NK-92 treated with Interleukin-12 subunit alpha and Interleukin-12 subunit beta, amount 100 ng/mL, for 24 hours (cell line): Measurements from ENCODE around the gene ATAD3C.
"Not testable (repeated sequence)": the region's sequence is repeated elsewhere in the genome, so short reads cannot be mapped to it uniquely, and the experiment has no call there.

Experiments
- DNase-seq: peaks from one replicate; lab custom pipeline; 2025; lab: John Stamatoyannopoulos, UW

Gene ATAD3C

GRCh38 chr1:1418464-1419362 is 30.8 kb upstream of the ATAD3C start:
- no peak for DNase-seq

DNA sequence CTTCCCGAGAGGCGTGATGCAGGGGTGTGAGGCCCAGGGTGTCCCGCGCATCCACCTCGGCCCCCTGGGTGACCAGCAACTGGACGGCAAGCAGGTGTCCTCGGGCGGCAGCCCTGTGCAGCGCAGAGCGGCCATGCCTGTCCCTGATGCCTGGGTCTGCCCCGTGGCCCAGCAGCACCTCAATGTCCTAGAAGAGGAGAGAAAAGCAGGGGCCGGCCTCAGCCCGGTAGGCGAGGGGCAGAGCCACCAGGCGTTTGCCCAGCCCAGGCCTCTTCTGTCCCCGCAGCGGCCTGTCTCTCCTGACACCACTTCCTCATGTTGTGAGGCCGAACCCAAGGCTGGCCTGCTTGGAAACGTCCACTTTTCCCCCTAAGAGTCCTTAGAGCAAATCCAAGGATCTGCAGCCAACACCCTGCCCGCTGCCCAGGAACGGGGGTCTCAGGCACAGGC is 30.1 kb upstream of the ATAD3C start:
- DNase-seq, result no peak

DNA sequence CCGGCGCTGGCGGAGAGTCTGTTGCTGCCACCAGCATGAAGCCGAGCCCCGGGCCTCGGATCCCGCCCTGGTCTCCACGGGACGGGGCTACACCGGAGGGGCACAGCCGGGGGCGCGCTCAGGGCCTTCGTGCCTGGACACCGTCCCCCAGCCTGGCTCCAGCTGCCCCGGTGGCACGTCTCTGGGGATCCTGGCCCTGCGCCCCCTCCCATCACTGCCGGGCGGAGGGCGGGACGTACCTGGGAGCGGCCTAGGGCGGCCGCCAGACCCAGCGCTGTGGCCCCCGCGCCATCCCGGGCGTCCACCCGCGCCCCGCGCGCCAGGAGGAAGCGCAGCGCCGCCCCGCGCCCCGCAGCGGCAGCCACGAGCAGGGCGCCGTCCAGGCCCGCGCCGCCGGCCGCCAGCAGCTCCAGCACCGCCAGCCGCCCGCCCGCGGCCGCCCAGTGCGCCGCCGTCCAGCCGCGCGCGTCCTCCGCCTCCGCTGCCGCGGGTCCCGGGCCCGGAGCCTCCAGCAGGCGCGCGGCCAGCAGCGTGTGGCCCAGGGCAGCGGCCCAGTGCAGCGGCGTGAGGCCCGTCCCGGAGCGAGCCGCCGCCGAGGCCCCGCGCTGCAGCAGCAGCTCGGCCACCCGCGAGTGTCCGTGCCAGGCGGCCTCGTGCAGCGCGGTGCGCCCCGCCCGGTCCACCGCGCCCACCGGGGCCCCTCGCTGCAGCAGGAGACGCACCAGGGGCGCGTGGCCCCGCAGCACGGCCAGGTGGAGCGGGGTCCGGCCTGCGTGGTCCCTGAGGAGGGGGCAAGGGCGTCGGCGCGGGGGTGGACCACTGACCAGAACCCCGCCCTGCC is 29.5 kb upstream of the ATAD3C start:
- no peak for DNase-seq

GRCh38 chr1:1420654-1421141 is 28.8 kb upstream of the ATAD3C start:
- no peak for DNase-seq

DNA sequence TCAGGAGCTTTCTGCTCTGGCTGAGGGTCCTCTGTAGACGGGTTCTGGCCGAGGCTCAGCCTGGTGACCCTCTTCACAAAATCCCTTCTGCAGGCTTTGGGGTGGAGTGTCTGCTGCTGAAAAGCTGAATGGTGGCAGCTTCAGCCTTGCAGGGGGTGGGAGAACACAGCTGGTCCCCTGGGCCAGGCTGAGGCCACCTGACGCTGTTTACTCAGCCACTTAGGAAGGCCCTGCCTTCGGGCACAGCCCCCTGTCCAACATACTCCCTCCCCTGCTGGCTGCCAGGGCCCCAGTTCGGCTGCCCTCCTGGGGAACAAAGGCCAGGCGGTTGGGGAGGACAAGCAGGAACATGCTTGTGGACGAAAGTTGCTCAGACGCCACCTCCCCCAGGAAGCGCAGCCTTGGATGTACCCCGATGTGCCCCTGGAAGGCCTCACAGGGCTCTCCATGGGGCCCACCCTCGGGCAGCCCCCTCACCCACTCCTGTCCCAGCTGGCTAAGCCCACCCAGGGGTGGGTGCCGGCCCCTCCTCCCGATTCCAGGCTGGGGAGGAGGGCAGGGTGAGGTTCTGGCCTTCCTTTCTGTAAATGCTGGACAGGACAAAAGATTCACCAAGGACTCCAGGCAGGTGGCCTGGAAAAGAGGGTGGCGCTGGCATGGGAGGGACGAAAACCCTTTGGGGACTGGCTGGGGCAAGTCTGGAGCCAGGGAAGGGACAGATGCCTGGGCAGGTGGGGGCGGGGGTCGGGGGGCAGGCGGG is 28.2 kb upstream of the ATAD3C start, which contains the start of gene ANKRD65:
Gene ANKRD65 (minus strand): TSS at position 130 of the 760 bp plus-strand sequence. CDS start 271 bp downstream, outside the sequence.
- no peak for DNase-seq

DNA sequence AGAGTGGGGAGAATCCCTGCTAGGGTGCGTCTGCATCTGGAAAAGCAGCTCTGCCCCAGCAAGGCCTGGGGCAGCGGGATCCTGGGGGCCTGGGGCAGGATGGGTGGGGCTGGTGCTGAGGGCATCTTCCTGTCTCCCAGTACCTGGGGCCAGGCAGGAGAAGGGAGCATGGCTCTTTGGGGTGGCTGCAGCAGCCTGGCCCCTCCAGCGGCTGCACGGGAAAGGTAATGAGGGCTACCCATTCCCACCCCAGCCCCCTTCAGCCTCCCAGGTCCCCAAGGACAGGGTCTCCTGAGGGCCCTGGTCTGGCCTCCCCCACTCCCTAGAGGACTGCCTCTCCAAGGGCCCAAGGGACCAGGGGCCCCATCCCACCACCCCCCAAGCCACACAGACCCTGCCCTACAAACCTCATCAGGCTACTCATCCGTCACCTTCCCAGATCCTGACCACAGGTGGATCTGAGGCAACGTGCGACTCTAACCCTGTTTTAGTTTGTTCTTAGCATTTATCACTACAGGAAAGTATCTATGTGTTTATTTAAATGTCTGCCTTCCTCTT is 27.5 kb upstream of the ATAD3C start:
- DNase-seq, result no peak

- DNase-seq, result no peak
Observed at GRCh38 chr1:1422465-1423244, 26.8 kb upstream of the ATAD3C start.

DNA sequence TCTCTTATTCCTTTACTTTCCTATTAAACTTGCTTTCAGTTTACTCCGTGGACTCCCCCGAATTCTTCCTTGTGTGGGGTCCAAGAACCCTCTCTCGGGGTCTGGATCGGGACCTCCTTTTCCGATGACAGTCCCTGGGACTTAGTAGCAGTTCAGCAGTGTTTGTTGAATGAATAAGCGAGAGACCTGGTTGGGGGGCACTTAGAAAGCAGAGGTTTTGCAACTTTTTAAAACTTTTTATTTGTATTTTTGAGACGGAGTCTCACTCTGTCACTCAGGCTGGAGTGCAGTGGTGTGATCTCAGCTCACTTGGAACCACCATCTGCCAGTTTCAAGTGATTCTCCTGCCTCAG is 26.3 kb upstream of the ATAD3C start:
- no peak for DNase-seq

DNA sequence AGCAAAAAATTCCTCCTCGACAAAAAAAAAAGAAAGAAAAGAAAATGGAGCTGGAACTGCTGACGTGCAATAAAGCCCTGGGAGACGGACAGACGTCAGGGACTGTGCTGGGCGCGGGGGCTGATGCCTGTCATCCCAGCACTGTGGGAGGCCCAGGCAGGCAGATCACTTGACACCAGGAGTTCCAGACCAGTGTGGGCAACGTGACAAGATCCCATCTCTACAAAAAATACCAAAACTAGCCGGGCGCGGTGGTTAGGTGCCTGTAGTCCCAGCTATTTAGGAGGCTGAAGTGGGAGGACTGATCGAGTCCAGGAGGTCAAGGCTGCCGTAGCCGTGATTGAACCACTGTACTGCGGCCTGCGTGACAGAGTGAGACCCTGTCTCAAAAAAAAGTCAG is 24.8 kb upstream of the ATAD3C start:
- DNase-seq, result no peak

DNA sequence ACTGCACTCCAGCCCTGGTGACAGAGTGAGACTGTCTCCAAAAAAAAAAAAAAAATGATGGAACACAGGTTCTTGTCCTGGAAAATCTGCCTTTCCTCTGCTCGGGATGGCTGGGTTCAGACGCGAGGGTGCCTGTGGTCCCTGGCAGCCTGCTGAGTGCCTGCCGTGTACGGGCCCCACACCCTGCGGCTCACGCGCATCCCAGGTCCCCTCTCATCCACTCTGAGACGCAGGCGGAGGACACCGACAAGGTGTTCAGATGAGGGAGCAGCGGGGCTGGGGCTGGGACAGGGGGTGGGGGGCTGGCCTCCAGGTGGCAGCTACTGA is 24.1 kb upstream of the ATAD3C start:
- no peak for DNase-seq

GRCh38 chr1:1425753-1426495 is 23.6 kb upstream of the ATAD3C start:
- DNase-seq, result no peak

DNA sequence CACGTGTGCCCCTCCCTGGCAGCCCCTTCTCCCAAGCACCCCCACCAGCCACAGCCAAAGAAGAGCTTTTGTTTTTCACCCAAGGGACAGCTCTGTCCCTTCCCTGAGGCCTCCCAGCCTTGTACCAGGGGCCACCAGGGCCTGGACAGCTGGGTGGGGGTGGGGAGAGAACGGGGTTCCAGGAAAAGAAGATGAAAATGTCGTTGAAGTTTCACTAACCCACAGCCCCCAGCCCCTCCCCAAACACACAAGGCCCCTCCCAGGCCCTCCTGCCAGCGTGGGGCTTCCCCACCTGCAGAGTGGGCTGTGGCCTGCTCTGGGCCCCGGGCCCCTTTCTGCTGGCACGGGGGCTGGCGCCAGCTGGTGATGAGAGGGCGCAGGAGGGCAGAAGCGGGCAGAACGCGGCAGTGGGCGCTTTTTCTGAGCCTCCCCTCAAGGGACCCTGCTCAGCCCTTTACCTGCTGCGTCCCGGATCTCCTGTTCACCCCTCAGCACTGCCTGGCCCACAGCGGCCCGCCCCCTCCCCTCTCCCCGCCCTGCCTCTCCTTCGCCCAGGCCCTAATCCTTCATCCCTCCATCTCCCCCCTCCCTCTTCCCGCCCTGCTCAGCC is 22.9 kb upstream of the ATAD3C start:
- DNase-seq, result no peak

DNA sequence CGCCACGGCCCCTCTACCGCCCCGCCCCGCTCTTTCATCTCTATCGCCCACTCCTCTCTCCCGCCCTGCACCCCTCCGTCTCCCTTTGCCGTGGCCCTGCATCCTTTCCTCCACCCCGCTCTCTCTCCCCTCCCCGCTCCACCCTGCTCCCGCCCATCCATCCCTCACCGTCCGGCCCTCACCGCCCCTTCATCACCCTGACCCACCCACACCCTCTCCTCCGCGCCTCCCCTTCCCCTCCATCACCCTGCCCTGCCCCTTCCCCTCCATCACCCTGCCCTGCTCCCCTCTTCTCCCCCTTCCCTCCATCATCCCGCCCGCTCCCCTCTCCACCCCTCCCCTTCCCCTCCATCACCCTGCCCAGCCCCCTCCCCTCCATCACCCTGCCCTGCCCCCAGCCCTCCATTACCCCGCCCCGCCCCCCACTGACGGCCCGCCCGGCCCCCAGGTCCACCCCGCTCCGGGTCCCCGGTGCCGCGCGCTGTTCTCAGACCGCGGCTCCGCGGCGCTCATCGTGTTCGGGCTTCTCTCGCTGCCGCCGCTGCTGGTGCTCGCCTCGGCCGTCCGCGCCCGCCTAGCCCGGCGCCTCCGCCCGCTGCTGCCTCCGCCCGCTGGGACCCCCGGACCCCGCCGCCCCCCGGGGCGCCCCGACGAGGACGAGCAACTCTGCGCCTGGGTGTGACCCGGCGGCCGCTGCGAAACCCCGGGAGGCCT is 22.2 kb upstream of the ATAD3C start:
- no peak for DNase-seq

DNA sequence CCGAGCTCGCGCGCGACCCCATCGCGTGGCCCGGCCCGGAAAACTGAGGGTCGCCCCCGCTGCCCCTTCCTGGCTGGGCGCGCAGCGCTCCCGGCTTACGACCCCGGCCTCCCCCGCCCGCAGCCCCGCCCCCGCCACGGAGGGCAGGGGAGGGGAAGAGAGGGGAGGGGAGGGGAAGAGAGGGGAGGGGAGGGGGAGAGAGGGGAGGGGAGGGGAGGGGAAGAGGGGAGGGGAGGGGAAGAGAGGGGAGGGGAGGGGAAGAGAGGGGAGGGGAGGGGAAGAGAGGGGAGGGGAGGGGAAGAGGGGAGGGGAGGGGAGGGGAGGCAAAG is 21.7 kb upstream of the ATAD3C start:
- no peak for DNase-seq

- no peak for DNase-seq
Observed at GRCh38 chr1:1428174-1428573, 21.3 kb upstream of the ATAD3C start.

GRCh38 chr1:1428967-1429366 is 20.5 kb upstream of the ATAD3C start:
- DNase-seq, result not testable (repeated sequence)

- DNase-seq, result no peak
Observed at GRCh38 chr1:1429671-1430073, 19.8 kb upstream of the ATAD3C start.

DNA sequence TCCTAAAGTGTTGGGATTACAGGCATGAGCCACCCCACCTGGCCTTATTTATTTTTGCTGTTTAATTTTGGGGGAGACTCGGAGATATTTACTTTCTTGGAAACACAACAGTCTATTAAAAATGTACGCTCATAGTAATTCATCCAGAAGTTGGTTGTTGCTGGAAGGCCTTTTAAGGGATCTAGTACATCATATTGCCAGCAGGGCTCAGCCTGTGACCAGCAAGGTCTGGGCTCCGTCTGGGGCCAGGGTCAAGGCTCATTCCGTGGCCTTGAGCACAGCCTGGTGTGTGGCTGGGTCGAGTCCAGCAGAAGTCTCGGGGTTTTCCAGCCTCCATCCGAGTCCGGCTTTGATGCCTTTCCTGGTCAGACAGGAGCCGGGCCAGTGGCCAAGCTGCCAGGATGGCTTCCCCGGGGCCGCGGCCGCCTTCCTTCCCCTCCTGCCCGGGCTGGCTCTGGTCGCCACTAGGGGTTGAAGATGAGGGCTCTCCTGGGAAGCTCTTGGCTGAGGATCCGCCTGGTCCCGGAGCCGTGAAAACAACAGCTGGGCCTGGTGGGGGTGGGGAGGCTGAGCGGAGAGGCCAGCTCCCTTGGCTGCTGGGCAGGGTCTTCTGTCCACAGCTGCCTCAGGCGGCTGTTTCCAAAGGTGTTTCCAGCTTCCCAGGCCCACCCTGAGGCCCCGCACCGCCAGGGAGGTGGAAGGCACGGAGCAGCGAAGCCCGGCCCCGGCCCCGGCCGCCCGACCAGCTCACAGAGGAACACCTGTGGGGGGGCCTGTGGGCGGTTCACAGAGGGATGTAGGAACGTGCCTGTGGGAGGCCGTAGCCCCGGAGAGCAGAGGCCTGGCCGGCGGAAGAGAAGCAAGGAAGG is 19.1 kb upstream of the ATAD3C start:
- no peak for DNase-seq
